Measurements from ENCODE around the gene UBE2E2. TPM values are rescaled to one million over a fixed set of nuclear protein-coding genes. Genes with fewer than 3 reads are reported as not detected.

The UBE2E2 gene
- total and polyA plus RNA-seq, 2 of the 13 experiments (the other 11 are each of a cell fraction or from before 2014, with no cell fraction given): 0.77 to 1.5 TPM

GRCh38 chr3:23341147-23341838, 138.2 kb downstream of the UBE2E2 start:
- BruUV-seq (replicated peaks): no TSS peak
- Histone ChIP-seq H3K4me1 (ENCODE audit: insufficient read depth, low read length) (no peaks in the 10 kb centered on the region), H3K27ac (ENCODE audit: extremely low read length, insufficient read depth, low read length) (no peak overlapping the region), H3K4me3 (replicated peaks in 1 of 3; ENCODE audit: insufficient read depth in 1 of 3, low read depth in 2 of 3, low read length in 3 of 3) (no peak overlapping the region), H3K9me3 (ENCODE audit: low read length) (no peaks in the 10 kb centered on the region), H3K27me3 (ENCODE audit: control insufficient read depth in 1 of 2, insufficient read depth in 2 of 2, low read length in 2 of 2) (no peaks in the 10 kb centered on the region), H3K4me2 (ENCODE audit: low read depth, low read length) (no peak overlapping the region), H4K20me1 (ENCODE audit: insufficient read depth, low read length) (no peaks in the 10 kb centered on the region), H3K36me3 (replicated peaks in 1 of 2; ENCODE audit: control insufficient read depth in 1 of 2, insufficient read depth in 2 of 2, low read length in 2 of 2) (no peaks in the 10 kb centered on the region), H3K79me2 (ENCODE audit: insufficient read depth, low read length) (no peaks in the 10 kb centered on the region), H3K9ac (ENCODE audit: insufficient read depth, low read depth, low read length) (no peak overlapping the region), H2AFZ (ENCODE audit: low read length) (no peak overlapping the region)
- intact Hi-C loops (cut with micrococcal nuclease; ENCODE audit: unreplicated experiment) (no loop called here), in situ Hi-C loops (cut with HindIII; ENCODE audit: extremely low pct_ligation_motif_present, low pct_unique_long_range_greater_than_20kb) (no loop called here)
- CTCF ChIA-PET (ENCODE audit: low intra/inter-chr PET ratio, low total read pairs): no interaction called here
- TF ChIP-seq, protein P1, sequence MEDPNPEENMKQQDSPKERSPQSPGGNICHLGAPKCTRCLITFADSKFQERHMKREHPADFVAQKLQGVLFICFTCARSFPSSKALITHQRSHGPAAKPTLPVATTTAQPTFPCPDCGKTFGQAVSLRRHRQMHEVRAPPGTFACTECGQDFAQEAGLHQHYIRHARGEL (CRISPR knock-in tag; IDR thresholded peaks at IDR 0.05): no peak
- TF ChIP-seq, protein P2, sequence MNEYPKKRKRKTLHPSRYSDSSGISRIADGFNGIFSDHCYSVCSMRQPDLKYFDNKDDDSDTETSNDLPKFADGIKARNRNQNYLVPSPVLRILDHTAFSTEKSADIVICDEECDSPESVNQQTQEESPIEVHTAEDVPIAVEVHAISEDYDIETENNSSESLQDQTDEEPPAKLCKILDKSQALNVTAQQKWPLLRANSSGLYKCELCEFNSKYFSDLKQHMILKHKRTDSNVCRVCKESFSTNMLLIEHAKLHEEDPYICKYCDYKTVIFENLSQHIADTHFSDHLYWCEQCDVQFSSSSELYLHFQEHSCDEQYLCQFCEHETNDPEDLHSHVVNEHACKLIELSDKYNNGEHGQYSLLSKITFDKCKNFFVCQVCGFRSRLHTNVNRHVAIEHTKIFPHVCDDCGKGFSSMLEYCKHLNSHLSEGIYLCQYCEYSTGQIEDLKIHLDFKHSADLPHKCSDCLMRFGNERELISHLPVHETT (CRISPR knock-in tag; conservative IDR thresholded peaks at IDR 0.05): no peak
- TF ChIP-seq, protein P3, sequence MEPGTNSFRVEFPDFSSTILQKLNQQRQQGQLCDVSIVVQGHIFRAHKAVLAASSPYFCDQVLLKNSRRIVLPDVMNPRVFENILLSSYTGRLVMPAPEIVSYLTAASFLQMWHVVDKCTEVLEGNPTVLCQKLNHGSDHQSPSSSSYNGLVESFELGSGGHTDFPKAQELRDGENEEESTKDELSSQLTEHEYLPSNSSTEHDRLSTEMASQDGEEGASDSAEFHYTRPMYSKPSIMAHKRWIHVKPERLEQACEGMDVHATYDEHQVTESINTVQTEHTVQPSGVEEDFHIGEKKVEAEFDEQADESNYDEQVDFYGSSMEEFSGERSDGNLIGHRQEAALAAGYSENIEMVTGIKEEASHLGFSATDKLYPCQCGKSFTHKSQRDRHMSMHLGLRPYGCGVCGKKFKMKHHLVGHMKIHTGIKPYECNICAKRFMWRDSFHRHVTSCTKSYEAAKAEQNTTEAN (CRISPR knock-in tag; conservative IDR thresholded peaks at IDR 0.05): no peak
- TF ChIP-seq GATAD2A (CRISPR knock-in tag; IDR thresholded peaks at IDR 0.05): no peak
- POLR2A ChIA-PET: no interaction called here
- ATAC-seq (no peak), FAIRE-seq (no peak), DNase-seq (ENCODE audit: low spot score) (no peak)
- WGBS (ENCODE audit: low lambda C conversion rate): 2% methylated on average over 1 of the region's 1 CpG

- no peak for TF ChIP-seq ZNF644 (CRISPR knock-in tag; IDR thresholded peaks at IDR 0.05; ENCODE audit: low read depth)
- no peak for TF ChIP-seq GLMP (CRISPR knock-in tag; IDR thresholded peaks at IDR 0.05; ENCODE audit: borderline replicate concordance)
- in situ Hi-C loops (cut with HindIII; ENCODE audit: extremely low pct_ligation_motif_present, low pct_unique_long_range_greater_than_20kb): no loop called here
Measured at GRCh38 chr3:23342343-23342742, 139.2 kb downstream of the UBE2E2 start.

More at GRCh38 chr3:23342343-23342742, 139.2 kb downstream of the UBE2E2 start:
- ChIA-PET CTCF (ENCODE audit: low intra/inter-chr PET ratio, low total read pairs) (no interaction called here), POLR2A (no interaction called here)
- FAIRE-seq (no peak), DNase-seq (ENCODE audit: low spot score) (no peak), ATAC-seq (no peak)
- BruUV-seq (replicated peaks): no TSS peak
- 33% methylated on average over 4 of the region's 4 CpGs for WGBS (ENCODE audit: low lambda C conversion rate)
- H3K27ac ChIP-seq (ENCODE audit: extremely low read length, insufficient read depth, low read length): no peak overlapping the region
- no peaks in the 10 kb centered on the region for H3K9me3 ChIP-seq (ENCODE audit: low read length)
- no peak overlapping the region for H2AFZ ChIP-seq (ENCODE audit: low read length)
- H4K20me1 ChIP-seq (ENCODE audit: insufficient read depth, low read length): no peaks in the 10 kb centered on the region
- H3K9ac ChIP-seq (ENCODE audit: insufficient read depth, low read depth, low read length): no peak overlapping the region
- no peaks in the 10 kb centered on the region for H3K27me3 ChIP-seq (ENCODE audit: control insufficient read depth in 1 of 2, insufficient read depth in 2 of 2, low read length in 2 of 2)
- intact Hi-C loops (cut with micrococcal nuclease; ENCODE audit: unreplicated experiment): no loop called here
- no peaks in the 10 kb centered on the region for H3K79me2 ChIP-seq (ENCODE audit: insufficient read depth, low read length)
- no peak overlapping the region for H3K4me3 ChIP-seq (replicated peaks in 1 of 3; ENCODE audit: insufficient read depth in 1 of 3, low read depth in 2 of 3, low read length in 3 of 3)
- no peaks in the 10 kb centered on the region for H3K4me1 ChIP-seq (ENCODE audit: insufficient read depth, low read length)
- no peak overlapping the region for H3K4me2 ChIP-seq (ENCODE audit: low read depth, low read length)
- no peaks in the 10 kb centered on the region for H3K36me3 ChIP-seq (replicated peaks in 1 of 2; ENCODE audit: control insufficient read depth in 1 of 2, insufficient read depth in 2 of 2, low read length in 2 of 2)

Data from HepG2 (cell line).